HPDE6-E6E7 (cell line): ENCODE results near the gene DIP2C.
"Not testable (repeated sequence)": the region's sequence is repeated elsewhere in the genome, so short reads cannot be mapped to it uniquely, and the experiment has no call there.

Source experiments
- DNase-seq: peaks from one replicate; pipeline ENCODE4 v3.0.0; 2011; ENCODE audit warnings: missing footprints; ENCODE audit errors: extremely low spot score

The DIP2C gene

DNA sequence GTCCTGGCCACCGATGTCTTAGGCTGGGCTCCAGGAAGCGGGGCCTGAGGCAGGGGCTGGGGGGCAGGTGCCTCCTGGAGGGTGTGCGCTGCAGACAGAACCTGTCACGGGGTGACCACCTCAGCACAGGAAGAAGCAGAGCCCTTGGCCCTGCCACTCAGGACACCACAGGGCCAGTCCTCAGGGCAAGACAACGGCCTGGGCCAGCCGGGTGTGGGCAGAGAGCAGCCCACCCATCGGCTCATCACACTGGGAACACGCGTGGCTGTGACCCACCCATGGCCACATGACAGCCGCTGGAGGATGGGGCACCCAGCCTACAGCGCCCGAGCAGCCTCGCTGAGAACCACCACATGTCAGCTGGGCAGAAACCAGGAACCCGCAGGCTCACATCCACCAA is 5.9 kb upstream of the DIP2C start:
- no peak for DNase-seq

DNA sequence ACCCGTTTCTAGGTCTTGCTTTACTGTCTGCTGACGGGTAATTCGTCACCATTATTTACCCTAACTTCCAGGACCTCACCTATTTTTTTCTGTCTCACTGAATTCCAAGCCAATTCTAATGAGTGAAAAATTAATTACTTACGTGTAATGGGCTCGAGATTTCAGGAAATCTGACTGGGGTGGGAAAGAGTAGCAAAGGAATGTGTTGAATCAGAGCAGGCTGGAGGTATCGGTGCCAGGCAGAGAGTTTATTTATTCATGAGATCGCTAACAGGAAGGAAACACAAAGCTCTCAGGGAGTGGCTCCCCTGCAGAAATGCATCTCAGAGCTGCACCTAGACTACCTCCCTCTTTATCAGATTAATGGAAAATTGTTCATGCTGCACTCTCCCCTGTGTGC is 4.0 kb upstream of the DIP2C start:
- DNase-seq: no peak

DNA sequence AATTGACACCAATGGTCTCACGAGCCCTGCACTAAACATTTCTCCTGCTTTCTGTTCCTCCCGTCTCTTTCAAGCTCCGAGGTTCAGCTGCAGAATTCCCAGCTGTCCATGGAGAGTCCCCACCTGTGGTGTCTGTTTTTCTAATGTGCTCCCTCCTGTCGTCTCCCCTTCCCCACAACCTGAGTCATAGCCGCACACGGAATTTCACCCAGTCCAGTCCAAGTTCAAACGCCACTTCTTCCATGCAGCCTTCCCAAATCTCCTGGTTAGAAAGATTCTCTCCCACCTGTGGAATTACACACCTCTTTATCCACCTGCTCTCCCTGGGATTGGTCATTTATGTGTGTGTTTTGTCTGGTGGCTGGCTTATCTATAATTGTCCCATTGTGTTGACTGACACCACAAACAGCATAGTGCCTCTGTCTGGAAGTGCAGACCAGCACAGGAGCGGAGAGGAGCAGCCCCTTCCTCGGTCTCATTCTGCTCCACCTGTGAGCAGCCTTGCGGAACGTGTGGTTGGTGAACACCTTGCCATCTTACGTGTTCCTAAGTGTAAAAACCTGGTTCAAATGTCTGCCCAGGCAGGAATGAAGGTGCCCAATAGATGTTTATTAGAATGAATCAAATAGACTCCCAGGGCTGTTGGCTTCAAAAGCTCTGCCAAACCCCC is 3.3 kb upstream of the DIP2C start:
- DNase-seq: no peak

DNA sequence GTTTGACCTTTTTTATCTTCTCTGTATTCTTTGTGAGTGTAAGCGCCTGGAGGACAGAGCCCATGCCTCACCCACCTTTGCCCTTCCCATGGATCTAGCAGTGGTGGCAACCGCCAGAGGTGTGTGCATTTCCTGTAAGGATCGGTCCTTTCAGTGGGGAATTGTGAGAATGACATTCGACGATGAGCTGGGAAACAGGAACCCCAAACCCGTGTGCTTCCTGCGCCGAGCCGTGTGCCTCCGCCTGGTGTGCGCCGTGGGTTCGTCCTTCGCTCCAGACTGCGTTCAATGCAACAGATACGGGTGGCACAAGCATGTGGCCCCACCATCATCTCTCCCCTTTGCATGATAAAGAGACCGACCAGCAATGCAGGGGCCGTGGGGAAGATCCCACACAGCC is 1.7 kb upstream of the DIP2C start:
- no peak for DNase-seq

DNA sequence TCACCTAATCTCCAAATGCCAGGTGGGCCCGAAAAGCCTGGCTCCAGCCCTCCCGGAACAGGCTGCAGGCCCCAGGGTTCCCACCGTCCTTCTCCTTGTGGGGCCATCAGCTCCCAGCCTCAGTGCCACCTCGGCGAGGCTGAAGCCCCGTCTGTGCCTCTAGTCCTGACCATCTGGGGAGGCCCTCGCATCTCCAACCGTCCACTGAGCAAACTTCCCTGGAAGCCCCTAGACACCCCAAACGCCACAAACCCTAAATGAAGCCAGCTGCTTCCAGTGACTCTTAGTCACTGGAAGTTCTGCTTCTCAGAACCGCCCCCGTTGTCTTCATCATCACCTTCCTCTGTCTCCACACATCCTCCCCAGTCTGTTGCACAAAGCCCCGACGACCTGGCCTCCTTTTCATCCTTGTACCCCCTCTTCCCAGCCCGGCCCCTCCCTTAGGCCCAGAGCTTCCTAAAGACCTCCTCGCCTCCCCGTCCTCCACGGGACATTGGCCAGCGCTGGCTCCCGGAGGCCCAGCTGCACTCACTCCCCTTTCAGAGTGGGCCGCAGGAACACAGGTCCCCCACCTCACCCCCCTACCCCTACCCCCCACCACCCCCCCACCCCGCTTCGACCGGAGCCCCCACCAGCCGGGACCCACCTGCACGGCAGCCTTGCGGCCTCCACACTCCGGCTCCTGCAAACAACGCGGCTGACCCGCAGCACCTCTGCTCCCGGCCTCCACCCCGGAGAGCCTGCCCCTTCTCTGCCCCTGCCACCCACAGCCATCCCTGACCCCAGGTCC is 1.1 kb upstream of the DIP2C start:
- DNase-seq: no peak

DNA sequence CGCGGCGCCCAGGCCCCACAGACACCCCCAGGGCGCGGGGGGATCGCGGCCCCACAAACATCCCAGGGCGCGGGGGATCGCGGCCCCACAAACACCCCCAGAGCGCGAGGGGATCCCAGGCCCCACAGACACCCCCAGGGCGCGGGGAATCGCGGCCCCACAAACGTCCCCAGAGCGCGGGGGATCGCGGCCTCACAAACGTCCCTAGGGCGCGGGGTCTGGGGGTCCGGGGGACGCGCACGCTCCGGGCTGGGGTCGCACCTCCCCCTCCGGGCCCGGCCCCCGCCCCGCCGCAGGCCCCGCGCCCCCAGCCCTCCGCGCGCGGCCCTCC is 382 bp downstream of the DIP2C start:
- DNase-seq: no peak

DNA sequence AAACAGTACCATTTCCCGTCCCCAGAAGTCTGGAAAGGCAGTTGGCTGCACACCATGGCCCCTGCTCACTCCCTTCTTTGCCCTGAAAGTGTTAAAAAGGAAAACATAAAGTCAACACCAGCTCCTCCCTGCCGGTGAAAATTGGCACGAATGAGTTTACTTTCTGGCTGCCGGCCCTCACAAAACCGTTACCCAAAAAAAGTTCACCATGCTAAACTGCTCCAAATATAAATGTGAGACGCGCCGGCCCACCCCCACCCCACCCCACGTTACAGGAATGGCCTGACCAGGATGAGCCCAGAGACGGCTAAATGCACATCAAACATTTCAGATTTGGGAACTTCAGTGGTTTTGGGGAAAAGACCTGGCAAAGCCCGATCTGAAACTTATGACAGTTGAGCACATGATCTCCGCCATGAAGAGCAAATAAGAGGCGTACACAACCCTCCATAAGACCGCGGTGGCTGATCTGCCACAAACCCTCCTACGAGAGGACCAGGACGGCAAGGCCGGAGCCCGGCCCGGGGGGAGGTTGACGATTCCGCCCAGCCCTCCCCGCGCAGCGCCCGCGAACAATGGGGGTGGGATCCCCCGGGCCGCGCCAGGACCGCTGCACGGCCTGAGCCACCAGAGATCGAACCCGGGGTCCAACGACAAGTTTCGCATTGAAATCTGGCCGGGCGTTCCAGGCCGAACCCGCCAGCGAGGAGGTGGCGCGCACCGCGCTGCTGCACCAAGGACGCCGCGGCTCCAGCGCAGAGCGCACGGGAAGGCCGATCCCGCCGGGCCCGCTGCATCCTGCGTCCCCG is 952 bp downstream of the DIP2C start:
- no peak for DNase-seq

DNA sequence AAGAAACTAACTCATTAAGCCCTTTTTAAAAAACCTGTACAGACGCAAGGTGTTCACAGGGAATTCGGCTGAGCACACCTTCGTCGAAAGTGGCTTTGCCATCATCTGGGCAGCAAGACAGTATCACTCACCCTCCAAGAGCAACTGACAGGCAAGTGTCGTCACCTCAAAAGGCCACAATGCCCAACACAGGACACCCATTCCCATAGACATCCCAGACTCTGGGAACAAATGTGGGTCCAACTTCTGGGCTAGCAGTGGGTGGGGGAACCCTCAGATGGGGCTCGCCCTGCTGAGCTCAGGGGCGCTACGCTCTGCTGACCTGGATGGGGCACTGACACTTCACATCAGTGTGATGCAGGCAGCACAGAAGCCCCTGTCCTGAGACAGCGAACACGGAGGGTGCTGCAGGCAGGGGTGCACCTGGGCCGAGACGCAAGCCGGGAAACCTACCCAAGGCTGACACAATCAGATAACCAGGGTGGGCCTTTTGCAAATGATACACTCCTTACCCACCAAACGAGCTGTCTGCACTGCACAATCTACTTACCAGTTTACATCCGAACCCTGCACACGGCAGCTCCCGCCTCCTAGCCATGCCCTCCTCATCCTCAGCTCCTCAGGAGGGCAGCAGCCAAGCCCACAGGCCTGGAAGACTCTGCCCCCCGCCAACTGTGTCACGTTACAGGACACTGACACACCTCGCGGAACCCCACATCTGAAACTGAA is 1.7 kb downstream of the DIP2C start:
- no peak for DNase-seq

DNA sequence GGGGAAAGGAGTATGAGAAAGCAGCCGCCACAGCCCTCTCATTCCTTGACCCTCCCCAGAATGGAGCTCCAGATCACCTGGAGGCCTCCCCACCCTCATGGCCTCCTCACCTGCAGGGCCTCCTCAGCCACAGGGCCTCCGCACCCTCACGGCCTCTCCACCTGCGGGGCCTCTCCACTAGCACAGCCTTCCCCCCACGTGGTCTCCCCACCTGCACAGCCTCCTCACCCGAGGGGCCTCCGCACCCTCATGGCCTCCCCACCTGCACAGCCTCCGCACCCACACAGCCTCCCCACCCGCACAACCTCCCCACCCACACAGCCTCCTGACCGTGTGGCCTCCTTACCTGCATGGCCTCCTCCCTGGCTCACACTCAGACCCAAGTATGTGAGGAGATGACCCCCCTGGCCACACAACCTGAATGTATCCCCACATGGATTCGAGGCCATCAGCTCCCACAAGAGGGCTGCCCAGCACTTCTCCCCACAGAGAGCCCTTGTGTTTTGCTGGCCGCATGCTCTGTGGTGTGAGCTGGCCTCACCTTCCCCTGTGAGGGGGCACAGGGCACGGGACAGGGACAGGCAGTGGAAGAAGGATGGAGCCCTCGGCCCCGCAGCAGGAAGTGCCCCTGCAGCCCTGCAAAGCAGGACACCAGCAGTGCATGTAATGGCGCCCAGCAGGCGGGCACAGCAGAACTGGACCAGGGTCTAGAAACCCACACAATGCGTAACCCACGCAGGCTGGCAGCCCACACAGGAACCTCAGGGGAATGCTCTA is 3.1 kb downstream of the DIP2C start:
- no peak for DNase-seq

DNA sequence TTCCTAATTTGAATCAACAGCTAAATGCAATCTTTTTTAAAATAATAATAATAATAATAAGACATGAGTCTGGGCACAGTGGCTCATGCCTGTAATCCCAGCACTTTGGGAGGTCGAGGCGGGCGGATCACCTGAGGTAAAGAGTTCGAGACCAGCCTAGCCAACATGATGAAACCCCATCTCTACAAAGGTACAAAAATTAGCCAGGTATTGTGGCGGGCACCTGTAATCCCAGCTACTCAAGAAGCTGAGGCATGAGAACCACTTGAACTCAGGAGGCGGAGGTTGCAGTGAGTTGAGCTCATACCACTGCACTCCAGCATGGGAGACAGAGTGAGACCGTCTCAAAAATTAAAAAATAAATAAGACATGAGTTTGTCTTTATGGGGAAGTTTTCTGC is 3.9 kb downstream of the DIP2C start:
- no peak for DNase-seq

DNA sequence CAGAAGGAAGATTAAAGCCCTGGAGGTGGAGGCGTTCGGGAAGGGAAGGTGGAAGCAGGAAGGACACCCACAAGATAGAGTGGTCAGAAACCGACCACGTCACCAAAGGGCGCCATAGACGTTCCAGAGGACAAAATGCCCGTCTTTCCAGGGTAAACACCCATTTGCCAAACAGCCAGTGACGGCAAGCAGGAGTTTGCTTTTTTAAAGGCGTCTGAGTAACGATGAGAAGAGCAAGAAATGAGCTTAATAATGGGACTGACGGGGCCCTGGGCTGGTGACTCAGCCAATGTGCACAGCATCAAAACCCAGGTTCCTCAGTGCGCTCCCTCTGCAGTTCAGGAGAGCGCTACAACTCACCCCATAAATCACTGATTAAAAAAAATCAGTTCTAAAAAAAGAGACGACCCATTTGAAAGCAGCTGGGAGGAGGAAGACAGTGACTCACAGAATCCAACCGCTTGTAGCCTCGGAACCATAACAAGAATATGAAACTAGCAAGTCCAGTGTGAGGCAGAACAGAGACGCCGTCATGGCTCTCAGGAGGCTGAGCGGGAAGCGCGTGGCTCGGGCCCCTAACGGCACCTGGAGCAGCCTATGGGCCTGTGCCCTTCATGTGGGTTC is 5.9 kb downstream of the DIP2C start:
- DNase-seq: no peak

DNA sequence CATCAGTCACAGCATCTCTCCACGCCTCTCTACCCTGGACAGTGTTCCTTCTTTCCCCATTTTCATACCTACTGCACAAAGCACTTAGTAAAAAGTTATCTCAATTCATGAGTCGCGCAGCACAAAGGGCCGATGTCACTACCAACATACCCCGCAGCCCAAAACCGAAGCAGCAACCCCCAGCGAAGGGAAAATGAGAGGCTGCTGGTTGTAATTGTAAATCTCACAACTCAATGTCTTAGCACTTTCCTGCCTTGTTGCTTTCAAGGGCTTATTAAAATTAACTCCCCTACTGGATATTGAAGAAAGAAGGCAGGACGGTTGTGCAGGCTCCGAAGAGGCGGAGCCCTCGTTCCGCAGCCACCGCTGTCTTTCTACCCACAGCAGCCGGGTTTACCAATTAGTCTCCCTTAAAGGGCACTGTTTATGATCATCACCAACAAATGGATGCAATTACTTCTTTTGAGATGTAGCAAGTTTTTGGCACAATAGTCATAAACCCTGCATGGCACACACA is 6.5 kb downstream of the DIP2C start:
- DNase-seq: no peak

DNA sequence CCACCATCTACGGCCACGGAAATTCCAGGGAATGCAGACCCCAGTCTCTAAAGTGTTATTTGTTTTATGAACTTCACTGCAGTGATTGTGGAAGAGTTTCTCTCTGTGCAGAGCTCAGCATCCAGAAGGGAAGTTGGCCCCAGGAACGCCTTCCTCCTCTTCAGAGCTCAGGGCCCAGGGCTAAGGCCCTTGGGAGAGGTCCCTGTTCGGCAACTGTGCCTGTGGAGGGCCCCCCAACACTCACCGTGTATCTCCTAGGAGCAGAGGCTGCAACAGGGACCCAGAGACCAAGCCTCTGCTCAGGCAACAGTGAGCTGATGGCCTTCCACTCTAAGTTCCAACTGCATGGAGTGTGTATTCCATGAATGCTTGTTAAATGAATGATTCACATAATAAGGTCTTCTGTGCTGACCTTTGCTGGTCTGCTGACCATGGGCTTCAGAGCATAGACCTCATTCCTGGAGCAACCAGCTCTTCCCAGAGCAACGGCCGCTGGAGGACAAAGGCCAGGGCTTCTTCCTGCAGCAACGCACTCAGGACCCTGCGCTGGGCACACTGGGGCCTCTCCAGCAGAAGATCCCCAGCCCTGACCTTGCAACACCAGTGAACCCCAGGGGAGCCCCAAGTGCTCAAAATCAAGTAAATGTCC is 7.7 kb downstream of the DIP2C start:
- no peak for DNase-seq

DNA sequence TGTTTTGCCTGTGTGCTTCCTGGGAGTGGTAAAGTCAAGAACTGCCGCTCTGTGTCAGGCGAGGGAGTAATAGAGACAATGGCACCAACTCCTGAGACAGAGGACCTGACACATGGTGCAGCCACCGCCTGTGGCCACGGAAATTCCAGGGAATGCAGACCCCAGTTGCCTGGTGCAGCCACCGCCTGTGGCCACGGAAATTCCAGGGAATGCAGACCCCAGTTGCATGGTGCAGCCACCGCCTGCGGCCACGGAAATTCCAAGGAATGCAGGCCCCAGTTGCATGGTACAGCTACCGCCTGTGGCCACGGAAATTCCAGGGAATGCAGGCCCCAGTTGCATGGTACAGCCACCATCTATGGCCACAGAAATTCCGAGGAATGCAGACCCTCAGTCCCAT is 8.7 kb downstream of the DIP2C start:
- no peak for DNase-seq

DNA sequence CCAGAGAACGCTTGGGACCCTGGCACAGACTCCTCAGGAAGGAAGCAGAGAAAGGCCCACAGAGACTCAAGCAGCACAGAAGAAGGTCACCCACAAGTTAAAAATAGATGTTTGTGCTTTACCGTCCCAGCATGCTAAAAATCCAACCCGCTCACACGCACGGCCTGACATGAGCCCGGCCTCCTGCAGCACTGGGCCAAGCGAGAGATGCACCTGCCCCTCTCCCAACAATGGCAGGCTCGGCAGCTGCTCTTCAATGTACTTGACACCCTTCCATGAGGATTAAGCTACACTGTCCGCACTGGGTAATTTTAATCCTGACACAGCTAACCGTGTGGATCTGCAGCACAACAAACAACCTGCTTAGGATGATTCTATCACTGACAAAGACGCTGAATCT is 9.3 kb downstream of the DIP2C start:
- DNase-seq: no peak

DNA sequence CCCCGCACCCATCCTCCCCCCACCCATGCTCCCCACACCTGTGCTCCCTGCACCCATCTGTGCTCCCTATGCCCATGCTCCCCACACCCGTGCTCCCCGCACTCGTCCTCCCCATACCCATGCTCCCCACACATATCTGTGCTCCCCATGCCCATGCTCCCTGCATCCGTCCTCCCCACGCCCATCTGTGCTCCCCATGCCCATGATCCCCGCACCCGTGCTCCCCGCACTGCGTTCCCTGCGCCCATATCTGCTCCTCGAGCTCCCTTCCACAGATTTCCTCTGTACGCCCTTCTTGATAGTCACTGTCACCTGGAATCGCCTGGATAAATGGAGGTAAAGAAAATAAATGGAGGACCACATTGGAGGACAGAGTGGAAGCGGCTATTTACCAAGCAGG is 9.9 kb downstream of the DIP2C start:
- no peak for DNase-seq

DNA sequence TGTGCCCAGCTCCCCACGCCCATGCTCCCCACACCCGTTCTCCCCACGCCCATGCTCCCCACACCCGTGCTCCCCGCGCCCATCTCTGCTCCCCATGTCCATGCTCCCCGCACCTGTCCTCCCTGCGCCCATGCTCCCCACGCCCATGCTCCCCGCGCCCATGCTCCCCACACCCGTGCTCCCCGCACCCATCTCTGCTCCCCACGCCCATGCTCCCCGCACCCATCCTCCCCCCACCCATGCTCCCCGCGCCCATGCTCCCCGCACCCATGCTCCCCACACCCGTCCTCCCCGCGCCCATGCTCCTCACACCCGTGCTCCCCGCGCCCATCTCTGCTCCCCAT is 10.8 kb downstream of the DIP2C start:
- DNase-seq: not testable (repeated sequence)

DNA sequence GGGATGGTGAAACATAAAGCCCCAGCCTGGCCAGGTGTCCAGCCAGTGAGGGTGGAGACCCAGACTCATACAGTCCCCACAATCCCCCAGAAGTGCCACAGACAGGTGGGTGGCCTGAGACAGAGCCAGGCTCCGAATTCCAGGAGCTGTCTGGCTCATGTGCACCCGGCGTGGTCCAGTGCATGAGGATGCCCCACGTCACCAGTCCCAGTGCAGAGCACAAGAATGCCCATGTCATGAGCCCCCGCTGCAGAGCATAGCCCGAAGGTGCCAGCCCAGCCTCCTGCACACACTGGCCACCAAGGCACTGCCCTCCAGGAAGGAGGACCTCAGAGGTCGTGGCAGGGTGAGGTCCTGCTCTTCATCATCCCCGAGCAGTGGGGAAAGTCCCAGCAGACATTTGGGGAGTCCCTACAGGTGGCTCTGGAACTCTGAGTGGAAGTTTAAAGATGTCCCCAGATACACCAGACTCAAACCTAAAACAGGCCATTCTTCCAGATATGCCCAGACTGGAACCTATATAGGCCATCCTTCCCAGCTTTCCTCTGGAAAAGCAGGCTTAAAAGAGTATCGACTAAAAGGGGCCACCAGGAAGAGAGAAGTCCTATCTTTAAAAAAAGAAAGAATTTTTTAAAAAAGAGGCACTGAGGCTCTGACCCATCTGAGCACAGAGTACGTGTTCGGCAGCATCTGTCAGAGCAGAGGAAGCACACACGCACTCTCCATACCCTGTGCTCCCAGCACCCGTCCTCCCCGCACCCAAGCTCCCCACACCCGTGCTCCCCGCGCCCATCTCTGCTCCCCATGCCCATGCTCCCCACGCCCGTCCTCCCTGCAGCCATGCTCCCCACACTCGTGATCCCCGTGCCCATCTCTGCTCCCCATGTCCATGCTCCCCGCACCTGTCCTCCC is 11.5 kb downstream of the DIP2C start:
- no peak for DNase-seq

DNA sequence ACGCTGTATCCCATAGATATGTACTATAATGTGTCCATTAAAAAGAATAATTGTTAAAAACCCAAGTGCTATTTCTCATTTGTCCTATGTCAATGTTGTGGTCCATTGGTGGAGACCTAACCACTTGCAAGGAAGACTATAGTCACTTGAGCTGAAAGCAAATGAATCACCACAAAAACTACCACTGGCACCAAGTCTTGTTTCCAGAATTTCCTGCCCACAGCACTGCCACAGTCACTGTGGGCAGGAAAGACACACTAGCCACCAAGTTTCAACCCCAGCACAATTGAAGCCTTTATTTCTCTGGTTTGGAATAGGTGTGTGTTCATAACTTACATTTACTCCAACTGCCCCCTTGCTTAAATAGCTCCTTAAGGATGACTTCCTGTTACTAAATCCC is 12.4 kb downstream of the DIP2C start:
- no peak for DNase-seq
